HL-60/S4 (cell line): ENCODE results near the gene UMODL1.

Experiments
- in situ Hi-C: fragments of 300-500 bp; cut with MboI; formaldehyde crosslinking; loops from 2 replicates; pipeline ENCODE4 v1.14.3; 2022; ENCODE audit warnings: low sequenced_read_pairs

UMODL1 gene, protein sequence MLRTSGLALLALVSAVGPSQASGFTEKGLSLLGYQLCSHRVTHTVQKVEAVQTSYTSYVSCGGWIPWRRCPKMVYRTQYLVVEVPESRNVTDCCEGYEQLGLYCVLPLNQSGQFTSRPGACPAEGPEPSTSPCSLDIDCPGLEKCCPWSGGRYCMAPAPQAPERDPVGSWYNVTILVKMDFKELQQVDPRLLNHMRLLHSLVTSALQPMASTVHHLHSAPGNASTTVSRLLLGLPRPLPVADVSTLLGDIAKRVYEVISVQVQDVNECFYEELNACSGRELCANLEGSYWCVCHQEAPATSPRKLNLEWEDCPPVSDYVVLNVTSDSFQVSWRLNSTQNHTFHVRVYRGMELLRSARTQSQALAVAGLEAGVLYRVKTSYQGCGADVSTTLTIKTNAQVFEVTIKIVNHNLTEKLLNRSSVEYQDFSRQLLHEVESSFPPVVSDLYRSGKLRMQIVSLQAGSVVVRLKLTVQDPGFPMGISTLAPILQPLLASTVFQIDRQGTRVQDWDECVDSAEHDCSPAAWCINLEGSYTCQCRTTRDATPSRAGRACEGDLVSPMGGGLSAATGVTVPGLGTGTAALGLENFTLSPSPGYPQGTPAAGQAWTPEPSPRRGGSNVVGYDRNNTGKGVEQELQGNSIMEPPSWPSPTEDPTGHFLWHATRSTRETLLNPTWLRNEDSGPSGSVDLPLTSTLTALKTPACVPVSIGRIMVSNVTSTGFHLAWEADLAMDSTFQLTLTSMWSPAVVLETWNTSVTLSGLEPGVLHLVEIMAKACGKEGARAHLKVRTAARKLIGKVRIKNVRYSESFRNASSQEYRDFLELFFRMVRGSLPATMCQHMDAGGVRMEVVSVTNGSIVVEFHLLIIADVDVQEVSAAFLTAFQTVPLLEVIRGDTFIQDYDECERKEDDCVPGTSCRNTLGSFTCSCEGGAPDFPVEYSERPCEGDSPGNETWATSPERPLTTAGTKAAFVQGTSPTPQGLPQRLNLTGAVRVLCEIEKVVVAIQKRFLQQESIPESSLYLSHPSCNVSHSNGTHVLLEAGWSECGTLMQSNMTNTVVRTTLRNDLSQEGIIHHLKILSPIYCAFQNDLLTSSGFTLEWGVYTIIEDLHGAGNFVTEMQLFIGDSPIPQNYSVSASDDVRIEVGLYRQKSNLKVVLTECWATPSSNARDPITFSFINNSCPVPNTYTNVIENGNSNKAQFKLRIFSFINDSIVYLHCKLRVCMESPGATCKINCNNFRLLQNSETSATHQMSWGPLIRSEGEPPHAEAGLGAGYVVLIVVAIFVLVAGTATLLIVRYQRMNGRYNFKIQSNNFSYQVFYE

DNA sequence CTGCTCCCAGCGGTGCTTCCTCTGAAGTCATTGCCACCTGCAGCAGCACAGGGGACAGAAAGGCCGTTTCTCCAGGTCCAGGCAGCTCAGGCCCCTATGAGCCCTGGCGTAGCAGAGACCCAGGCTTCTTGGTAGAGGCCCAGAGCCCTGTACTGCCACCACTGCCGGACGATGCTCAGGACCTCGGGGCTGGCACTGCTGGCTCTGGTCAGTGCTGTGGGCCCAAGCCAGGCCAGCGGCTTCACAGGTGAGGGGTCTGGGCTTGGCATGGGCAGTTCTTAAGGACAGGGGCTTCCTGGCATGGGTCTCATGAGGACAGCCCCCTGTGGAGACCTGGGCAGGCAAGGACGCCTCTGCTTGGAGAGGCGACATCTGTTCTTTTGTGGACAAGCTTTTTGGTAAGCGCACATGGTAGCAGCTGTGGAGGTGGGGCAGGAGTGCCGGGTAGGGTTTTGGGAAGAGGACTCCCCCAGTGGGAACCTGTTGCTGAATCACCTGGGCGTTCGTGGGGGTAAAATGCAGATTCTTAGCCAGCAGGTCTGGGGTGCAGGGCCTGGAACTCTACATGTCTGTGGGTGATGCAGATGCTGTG, at the start of gene UMODL1:
Gene UMODL1, plus strand, starts transcription at position 172 of the 592 bp plus-strand sequence. Its CDS starts 0 bp downstream, at position 172.
- in situ Hi-C loops, result loop anchor here (25.0 kb wide), 1 partner anchor 459 kb away; no protein-coding TSS in a partner anchor

DNA sequence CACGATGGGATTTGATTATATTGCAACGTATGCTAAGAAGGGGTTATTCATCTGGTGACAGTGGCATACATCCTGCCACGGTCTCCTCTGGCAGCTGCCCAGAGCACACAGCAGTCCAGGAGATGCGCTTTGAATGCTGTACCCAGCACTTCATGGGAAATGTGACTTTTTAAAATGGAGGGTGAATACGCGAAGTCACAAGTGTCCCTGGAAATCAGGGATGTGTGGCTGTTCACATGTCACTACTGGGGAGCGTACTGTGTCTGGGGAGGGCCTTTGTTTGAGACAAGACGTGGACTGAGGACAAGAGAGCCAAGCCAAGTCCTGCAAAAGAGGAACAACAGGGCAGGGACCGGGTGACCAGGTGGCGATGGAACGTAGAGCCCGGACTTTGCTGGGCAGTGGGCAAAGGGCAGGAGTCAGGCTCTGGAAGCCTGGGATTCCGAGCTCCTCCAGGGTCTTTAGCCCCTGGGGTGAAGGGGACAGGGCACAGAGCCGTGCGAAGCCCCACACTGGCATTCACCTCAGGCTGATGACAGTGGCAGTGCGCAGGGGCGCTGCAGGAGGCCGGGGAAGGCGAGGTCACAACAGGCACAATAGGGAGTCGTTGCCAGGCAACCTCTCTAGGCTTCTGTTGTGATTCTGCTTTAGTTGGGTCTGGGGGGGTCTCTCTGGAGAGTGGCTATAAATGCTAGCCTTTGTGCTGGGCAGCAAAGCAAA, 49.6 kb upstream of the UMODL1 start:
- in situ Hi-C loops, result no loop called here

DNA sequence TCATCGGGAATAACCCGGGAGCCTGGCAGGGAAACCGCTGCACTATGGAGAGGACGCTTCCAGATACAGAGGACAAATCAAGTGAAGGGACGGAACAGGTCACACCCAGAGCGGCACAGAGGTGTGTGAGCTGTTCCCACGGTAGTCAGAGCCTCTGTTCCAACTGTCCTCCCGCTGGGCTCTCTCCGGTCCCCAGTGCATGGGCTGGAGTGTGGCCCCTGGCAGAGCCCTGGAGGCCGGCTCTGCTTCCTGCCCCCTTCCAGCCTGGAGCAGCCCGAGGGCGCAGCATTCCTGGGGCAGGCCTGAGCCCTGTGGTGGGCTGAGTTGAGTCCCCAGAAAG, 49.1 kb upstream of the UMODL1 start:
- in situ Hi-C loops, result no loop called here

DNA sequence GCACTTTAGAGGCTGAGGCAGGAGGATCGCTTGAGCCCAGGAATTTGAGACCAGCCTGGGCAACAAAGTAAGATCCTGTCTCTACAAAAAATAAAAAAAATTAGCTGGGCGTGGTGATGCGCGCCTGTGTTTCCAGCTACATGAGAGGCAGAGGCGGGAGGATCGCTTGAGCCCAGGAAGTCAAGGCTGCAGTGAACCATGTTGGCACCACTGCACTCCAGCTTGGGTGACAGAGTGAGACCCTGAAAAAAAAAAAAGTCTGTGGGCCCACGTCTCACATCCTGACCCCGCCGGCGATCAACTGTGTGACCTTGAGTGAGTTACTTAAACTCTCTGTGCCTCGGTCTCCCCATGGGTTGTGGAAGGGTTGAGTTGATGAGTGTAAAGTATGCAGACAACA, 48.2 kb upstream of the UMODL1 start:
- in situ Hi-C loops, result no loop called here

DNA sequence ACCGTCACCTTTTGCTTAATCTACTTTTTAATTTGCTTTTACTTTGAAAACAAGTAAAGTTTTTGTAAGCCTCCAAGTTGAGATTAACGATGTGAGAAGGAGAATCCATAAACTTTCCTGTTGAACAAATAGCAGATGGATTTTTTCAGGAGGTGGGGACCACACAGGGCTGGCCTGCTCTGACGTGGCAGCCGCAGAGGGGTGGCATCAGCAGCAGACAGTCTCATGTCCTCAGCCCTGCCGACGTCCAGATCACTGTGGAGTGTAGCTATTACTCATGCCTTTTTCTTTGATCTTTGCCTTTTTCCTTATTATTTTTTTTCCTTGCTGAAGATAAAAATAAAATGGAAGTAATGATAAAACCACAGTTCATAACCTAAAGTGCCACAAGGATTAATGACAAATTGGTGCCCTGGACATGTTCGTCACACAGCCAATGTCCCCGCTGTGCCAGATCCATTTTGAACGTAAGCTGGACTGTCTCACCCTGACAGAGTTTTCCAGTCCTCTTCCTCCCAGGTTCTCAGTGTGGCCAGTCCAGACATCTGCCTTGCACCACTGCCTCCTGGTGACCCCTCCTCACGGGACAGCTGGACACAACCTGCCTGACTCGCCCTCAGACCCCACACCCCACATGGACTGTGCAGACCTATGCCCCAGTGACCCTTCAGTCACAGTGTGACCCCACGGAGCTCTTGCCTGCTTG, 45.6 kb upstream of the UMODL1 start:
- in situ Hi-C loops, result no loop called here

DNA sequence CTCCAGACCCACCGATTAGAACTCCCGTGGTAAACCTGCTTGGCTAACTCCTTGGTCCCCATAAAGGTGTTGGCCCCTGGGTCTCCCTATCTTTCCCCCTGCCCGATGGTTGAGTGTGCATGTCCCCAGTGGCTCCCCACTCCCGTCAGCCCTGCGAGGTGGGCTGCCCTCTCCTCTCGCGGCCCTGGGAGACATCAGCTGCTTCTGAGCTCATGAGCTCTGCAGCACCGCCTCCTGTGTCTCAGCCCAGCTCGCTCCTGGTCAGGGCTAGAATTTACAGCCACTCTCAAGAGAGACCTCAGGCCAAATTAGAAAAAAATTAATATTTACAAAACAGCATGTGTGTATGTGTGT, 45.1 kb upstream of the UMODL1 start:
- in situ Hi-C loops, result no loop called here

DNA sequence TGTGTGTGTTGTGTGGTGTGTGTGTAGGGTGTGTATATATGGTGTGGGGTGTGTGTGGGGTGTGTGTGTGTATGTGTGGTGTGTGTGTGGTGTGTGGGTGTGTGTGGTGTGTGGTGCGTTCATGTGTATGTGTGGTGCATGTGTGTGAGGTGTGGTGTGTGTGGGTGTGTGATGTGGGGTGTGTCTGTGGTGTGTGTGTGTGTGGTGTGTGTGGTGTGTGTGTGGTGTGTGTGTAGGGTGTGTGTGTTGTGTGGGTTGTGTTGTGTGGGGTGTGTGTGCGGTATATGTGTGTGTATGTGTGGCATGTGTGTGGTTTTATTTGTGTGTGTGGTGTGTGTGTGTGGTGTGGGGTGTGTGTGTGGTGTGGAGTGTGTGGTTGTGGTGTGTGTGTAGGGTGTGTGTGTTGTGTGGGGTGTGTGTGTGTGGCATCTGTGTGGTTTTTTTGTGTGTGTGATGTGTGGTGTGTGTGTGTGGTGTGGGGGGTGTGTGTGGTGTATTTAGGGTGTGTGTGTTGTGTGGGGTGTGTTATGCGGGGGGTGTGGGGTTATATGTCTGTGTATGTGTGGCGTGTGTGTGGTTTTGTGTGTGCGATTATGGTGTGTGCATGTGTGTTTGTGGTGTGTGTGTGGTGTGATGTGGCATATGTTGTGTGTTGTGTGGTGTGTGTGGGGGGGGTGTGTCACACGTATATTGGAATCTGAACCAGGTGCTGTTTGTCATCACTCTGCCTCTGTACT, 43.9 kb upstream of the UMODL1 start:
- in situ Hi-C loops, result no loop called here

DNA sequence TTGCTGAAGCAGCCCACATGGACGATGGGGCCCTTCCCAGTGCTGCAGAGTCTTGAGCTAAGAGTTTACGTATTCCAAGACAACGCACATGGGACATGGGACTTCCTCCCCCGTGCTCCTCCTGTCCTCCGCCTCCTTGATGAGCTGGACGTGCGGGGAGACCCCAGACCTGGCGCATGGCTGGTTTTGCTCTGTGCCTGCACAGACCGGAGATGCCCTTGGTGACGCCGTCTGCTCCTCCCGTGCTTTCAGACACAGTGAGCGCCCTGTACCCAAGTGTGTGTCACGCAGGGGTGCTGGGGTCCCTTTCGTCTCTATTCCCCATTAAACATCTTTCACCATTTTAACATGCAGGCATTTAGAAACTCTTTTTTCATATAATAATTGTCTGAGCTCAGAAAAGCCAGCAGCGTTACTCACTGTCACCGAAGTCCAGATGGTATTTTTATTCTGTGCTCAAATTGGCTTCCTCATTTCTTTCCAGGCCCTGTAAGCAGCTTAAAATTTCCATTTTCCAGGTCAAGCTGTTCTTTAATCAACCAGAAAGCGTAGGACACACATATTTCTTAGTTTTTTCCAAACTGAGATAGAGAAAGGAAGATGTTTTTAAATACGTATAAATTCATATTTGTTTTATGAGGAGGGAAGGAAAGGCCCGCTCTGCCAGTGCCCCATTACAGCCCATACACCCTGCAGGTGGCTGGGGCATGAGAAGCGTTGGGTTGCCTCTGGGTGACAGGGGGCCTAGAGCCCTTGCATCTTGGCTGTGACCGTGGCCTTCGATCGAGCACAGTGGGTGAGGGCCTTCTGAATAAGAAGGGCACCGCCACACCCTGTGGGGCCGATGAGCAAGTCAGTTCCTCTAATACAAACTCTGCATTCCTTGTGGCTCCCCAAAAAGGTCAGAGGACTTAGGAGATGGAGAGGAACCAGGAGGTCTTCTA, 43.0 kb upstream of the UMODL1 start:
- in situ Hi-C loops, result no loop called here

DNA sequence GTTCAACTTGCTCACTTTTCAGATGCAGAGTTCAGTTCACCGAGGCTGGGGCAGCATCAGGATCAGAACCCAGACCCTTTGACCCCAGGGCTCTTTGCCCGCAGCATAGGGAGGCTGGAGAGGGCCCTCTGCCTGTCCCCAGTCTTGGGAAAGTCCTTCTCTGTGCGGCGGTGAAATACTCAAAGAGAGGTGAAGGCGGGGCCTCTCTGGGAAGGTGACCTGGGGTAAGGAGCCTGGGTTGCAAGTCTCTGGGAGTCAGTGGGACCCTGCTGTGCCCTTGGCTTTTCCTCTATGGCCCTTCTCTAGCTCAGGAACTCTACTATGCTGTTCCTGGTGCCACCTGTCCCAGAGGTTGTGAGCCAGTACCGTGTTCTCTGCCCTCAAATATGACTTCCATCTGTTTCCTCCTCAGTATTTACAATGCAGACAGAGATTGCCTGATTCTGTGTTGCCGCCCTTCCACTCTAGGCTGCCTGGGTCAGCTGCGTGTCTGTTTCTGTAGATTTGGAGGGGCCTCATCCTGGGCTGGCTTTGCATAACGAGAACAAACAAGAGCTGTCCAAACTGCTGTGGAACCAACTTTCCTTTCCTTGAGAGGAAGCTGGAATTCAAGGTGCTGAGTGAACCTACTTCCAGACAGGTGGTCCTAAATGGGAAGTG, 42.2 kb upstream of the UMODL1 start:
- in situ Hi-C loops, result no loop called here

DNA sequence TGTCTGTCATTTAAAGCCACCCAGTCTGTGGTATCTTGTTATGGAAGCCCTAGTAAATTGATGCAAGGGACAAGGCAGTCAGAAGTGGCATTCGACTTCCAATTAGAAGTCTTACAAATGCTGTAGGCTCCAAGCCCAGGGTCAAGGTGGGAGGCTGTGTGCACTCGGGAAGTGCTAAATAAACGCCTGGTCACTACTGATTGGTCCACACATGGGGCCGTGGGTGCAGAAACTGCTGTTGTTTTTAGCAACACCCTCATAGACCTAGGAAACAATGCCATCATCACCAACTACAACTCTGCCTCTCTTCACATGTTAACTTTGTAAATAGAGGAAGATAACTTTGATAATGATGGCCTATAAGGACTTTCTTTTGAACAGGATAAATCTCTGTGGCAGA, 40.8 kb upstream of the UMODL1 start:
- in situ Hi-C loops, result no loop called here

DNA sequence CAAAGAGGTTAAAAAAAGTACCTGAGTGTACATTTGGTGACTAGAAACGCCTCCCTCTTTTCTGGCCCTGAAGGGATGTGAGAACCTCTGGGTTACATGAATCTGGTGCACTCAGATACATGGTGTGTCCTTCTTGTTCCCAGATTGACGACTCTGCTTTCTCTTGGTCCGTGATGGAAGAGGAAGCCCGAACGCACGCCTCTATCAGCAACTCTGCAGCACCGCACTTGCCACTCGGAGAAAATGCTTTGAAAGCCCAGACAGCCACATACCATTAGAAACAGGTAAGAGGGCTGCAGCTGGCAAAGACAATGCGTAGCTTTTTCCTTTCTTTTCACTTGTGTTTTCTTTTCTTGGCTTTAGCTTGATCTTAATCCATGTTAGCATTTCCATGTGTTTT, 39.9 kb upstream of the UMODL1 start:
- in situ Hi-C loops, result no loop called here

DNA sequence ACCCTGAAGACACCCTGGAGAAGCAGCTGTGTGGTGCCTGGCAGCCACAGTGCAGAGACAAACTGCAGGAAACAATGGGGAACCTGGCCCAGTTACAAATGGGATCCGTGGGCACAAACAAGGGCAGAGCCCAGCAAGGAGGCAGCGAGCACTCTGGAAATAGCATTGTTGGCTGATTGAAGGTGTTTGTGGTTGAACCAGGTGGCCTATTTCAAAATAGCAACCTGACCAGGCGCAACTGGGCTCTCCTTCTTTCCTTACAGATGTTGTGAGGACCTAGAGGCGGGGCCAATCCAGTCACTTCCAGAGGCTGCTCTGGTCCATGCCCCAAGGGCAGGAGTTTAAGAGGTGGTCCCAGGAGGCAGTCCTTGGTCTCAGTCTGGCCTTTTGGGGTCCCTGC, 39.3 kb upstream of the UMODL1 start:
- in situ Hi-C loops, result no loop called here

DNA sequence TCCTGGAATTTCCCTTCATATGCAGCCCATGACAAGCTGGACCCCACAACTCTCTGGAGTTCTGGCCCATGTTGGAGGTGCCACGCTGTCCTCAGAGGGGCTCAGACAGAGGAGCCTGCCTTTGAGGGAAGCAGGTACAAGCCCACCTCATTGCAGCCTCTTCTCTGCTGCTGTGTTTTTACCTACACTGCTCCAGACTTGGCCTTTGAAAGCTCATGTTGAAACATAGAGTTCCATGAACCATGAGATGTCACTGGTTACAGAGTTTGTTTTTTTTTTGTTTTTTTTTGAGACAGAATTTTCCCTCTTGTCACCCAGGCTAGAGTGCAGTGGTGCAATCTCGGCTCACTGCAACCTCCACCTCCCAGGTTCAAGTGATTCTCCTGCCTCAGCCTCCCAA, 38.9 kb upstream of the UMODL1 start:
- in situ Hi-C loops, result no loop called here

DNA sequence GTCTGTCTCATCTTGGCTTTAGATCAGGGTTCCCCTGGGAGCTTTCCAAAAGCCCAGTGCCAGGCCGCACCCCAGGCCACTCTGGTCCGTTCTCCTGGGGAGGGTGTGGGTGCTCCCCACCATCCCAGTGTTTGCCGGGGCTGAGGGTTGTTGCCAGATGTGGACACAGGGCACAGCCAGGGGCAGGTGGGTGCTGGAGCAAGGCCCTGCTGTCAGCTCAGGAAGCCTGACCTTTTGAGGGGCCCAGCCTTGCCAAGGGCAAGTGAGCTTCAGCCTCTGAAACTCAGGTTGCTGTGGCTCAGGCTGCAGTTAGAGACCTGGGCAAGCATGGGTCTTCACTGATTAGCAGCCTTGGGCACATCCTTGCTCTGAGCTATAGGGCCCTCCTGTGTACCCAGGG, 38.1 kb upstream of the UMODL1 start:
- in situ Hi-C loops, result no loop called here

DNA sequence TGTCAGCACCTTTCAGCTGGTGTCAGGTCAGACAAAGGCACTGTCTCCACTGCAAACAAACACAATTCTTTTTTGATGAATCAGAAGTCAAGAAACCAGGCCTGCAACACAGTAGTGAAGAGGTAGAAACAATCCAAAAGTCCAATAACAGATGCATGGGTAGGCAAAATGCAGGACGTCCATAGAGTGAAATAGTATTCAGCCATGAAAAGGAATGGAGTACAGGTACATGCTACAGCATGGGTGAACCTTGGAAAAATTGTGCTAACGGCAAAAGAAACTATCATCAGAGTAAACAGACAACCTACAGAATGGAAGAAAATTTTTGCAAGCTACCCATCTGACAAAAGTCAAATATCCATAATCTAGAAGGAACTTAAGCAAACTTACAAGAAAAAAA, 34.8 kb upstream of the UMODL1 start:
- in situ Hi-C loops, result no loop called here

DNA sequence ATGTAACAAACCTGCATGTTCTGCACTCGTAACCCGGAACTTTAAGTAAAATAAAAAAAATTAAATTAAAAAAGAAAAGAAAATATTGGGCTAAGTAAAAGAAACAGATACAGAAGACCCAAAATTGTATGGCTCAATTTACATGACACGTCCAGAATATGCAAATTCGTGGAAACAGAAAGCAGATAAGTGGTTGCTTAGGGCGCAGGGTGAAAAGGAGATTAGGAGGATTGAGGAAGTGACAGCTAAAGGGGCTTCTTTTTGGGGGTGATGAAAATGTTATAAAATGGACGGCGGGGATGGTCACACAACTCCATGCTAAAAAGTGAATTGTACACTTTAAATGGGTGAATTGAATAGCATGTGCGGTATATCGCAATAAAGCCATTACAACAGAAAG, 33.6 kb upstream of the UMODL1 start:
- in situ Hi-C loops, result no loop called here

DNA sequence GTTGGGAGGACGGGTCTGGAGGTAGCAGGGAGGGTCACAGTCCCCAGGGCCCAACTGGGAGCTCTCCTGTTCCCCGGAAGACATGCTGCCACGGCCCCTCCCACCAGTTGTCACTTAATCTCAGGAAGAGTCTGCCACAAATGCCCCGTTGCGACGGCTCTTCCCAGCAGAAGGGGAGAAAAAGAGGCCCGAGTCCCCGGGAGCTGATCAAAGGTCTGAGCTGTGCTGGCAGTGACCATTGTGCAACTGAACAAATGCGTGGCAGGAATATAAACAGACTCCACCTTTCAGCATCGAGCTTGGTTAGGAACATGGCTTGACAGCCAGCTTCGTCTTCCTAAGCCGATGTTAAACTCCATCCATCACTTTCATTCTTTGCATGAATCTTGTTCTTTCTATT, 33.2 kb upstream of the UMODL1 start:
- in situ Hi-C loops, result no loop called here
